Astrocyte (in vitro differentiated cells and primary cell): ENCODE results near the gene SIGLEC9. TPM values are rescaled to one million over a fixed set of nuclear protein-coding genes. Genes with fewer than 3 reads are reported as not detected.

Experiments used
- DNase-seq: peaks from one replicate; pipeline ENCODE4 v3.0.0-alpha.2; 2010; ENCODE audit warnings: low read depth
- FAIRE-seq: peaks from 2 replicates; lab custom pipeline; 2011; peaks lifted over from hg19 to GRCh38; lab: Jason Lieb, UNC
- H2AFZ ChIP-seq: 2 replicates; pipeline ENCODE4 v1.6.0; 2012; ENCODE audit warnings: low read depth, low read length, inconsistent platforms
- H3K27ac ChIP-seq: 2 replicates; pipeline ENCODE4 v1.5.1; 2011; ENCODE audit warnings: low read depth, low read length, inconsistent platforms
- H3K27me3 ChIP-seq: 2 replicates; pipeline ENCODE4 v1.6.0; 2011; ENCODE audit warnings: low read length, inconsistent platforms; ENCODE audit not compliant: insufficient read depth
- H3K36me3 ChIP-seq: 2 replicates; pipeline ENCODE4 v1.5.1; 2011; ENCODE audit warnings: low read length, inconsistent platforms; ENCODE audit not compliant: insufficient read depth
- H3K4me1 ChIP-seq: 2 replicates; pipeline ENCODE4 v1.5.1; 2011; ENCODE audit warnings: low read length, inconsistent platforms; ENCODE audit not compliant: insufficient read depth
- H3K4me2 ChIP-seq: 2 replicates; pipeline ENCODE4 v1.6.0; 2012; ENCODE audit warnings: low read length, inconsistent platforms
- H3K4me3 ChIP-seq: 2 replicates; pipeline ENCODE4 v1.5.1; 2011; ENCODE audit warnings: low read depth, mild to moderate bottlenecking, low read length, inconsistent platforms; ENCODE audit not compliant: insufficient read depth
- H3K79me2 ChIP-seq: 2 replicates; pipeline ENCODE4 v1.6.0; 2012; ENCODE audit warnings: mild to moderate bottlenecking, low read length, inconsistent platforms; ENCODE audit not compliant: insufficient read depth
- H3K9ac ChIP-seq: 2 replicates; pipeline ENCODE4 v1.6.0; 2012; ENCODE audit warnings: mild to moderate bottlenecking, low read length, inconsistent platforms
- H3K9me3 ChIP-seq: 2 replicates; pipeline ENCODE4 v1.5.1; 2012; ENCODE audit warnings: low read depth, mild to moderate bottlenecking, low read length, inconsistent platforms; ENCODE audit not compliant: insufficient read depth
- H4K20me1 ChIP-seq: 2 replicates; pipeline ENCODE4 v1.6.0; 2012; ENCODE audit warnings: low read length, inconsistent platforms; ENCODE audit not compliant: insufficient read depth
- H3K27ac Mint-ChIP-seq: one replicate; pipeline ENCODE4 v1.8.0; 2021; ENCODE audit warnings: mild to moderate bottlenecking, mixed read lengths; ENCODE audit not compliant: unreplicated experiment
- H3K27me3 Mint-ChIP-seq: one replicate; pipeline ENCODE4 v1.8.0; 2021; ENCODE audit warnings: low read depth, mixed read lengths; ENCODE audit not compliant: unreplicated experiment
- H3K36me3 Mint-ChIP-seq: one replicate; pipeline ENCODE4 v1.8.0; 2021; ENCODE audit warnings: low read depth, mixed read lengths; ENCODE audit not compliant: unreplicated experiment
- H3K4me1 Mint-ChIP-seq: one replicate; pipeline ENCODE4 v1.8.0; 2021; ENCODE audit warnings: low read depth, mixed read lengths; ENCODE audit not compliant: unreplicated experiment
- H3K4me3 Mint-ChIP-seq: one replicate; pipeline ENCODE4 v1.8.0; 2021; ENCODE audit warnings: mild to moderate bottlenecking, moderate library complexity, mixed read lengths; ENCODE audit not compliant: unreplicated experiment
- H3K9me3 Mint-ChIP-seq: one replicate; pipeline ENCODE4 v1.8.0; 2021; ENCODE audit warnings: mild to moderate bottlenecking, mixed read lengths; ENCODE audit not compliant: unreplicated experiment
- CTCF ChIP-seq: IDR thresholded peaks from 2 replicates; pipeline ENCODE4 v1.5.1; 2011; ENCODE audit warnings: low read depth, mild to moderate bottlenecking, inconsistent platforms, low read length, moderate library complexity; ENCODE audit not compliant: insufficient read depth
- EZH2 ChIP-seq: IDR thresholded peaks from 2 replicates; pipeline ENCODE4 v1.6.1; 2012; ENCODE audit warnings: mild to moderate bottlenecking, low read length, inconsistent platforms; ENCODE audit not compliant: insufficient read depth
- total RNA-seq: library from RNA; stranded (reverse); gene quantifications from 2 replicates; pipeline ENCODE4 v1.2.1, GENCODE V29; 2021

Gene SIGLEC9
- total RNA-seq, 1 donor from 2014 or later = not detected

GRCh38 chr19:51163257-51163656, 38.6 kb downstream of the SIGLEC9 start:
- Histone ChIP-seq H3K9ac (no peak overlapping the region), H3K27ac (no peak overlapping the region), H3K4me1 (no peaks in the 10 kb centered on the region), H3K4me3 (no peak overlapping the region), H3K4me2 (no peak overlapping the region), H3K27me3 (no peaks in the 10 kb centered on the region), H3K9me3 (no peaks in the 10 kb centered on the region), H3K79me2 (no peaks in the 10 kb centered on the region), H2AFZ (no peak overlapping the region), H4K20me1 (no peaks in the 10 kb centered on the region), H3K36me3 (no peaks in the 10 kb centered on the region)
- Mint-ChIP-seq H3K9me3 (no peaks in the 10 kb centered on the region), H3K4me1 (no peaks in the 10 kb centered on the region), H3K27me3 (peaks cover 13% of the 10 kb centered on the region), H3K4me3 (no peak overlapping the region), H3K36me3 (no peaks in the 10 kb centered on the region), H3K27ac (no peak overlapping the region)
- TF ChIP-seq CTCF (no peak), EZH2 (no peak)
- no peak for DNase-seq
- no peak for FAIRE-seq

- H3K79me2 ChIP-seq = no peaks in the 10 kb centered on the region
- H3K9me3 Mint-ChIP-seq = no peaks in the 10 kb centered on the region
- H3K36me3 ChIP-seq = no peaks in the 10 kb centered on the region
- no peak overlapping the region for H2AFZ ChIP-seq
- no peaks in the 10 kb centered on the region for H3K4me1 Mint-ChIP-seq
- no peak overlapping the region for H3K27ac ChIP-seq
- H3K4me3 ChIP-seq = no peak overlapping the region
- H3K4me2 ChIP-seq = no peak overlapping the region
- no peak overlapping the region for H3K27ac Mint-ChIP-seq
- DNase-seq = no peak
- H3K4me3 Mint-ChIP-seq = no peak overlapping the region
- TF ChIP-seq CTCF (no peak), EZH2 (no peak)
- no peaks in the 10 kb centered on the region for H3K27me3 ChIP-seq
- no peaks in the 10 kb centered on the region for H3K36me3 Mint-ChIP-seq
- no peaks in the 10 kb centered on the region for H3K4me1 ChIP-seq
- H3K27me3 Mint-ChIP-seq = peaks cover 13% of the 10 kb centered on the region
- H3K9me3 ChIP-seq = no peaks in the 10 kb centered on the region
- no peak overlapping the region for H3K9ac ChIP-seq
- FAIRE-seq = no peak
- H4K20me1 ChIP-seq = no peaks in the 10 kb centered on the region
Observed at GRCh38 chr19:51164215-51164614, 39.5 kb downstream of the SIGLEC9 start.

- Mint-ChIP-seq H3K9me3 (no peaks in the 10 kb centered on the region), H3K4me3 (no peak overlapping the region), H3K27me3 (peaks cover 18% of the 10 kb centered on the region), H3K27ac (no peak overlapping the region), H3K36me3 (no peaks in the 10 kb centered on the region), H3K4me1 (no peaks in the 10 kb centered on the region)
- no peaks in the 10 kb centered on the region for H3K4me1 ChIP-seq
- no peaks in the 10 kb centered on the region for H3K36me3 ChIP-seq
- no peaks in the 10 kb centered on the region for H3K9me3 ChIP-seq
- no peaks in the 10 kb centered on the region for H3K79me2 ChIP-seq
- H3K9ac ChIP-seq = no peak overlapping the region
- H4K20me1 ChIP-seq = no peaks in the 10 kb centered on the region
- TF ChIP-seq EZH2 (no peak), CTCF (no peak)
- DNase-seq (no peak), FAIRE-seq (no peak)
- H3K27me3 ChIP-seq = no peaks in the 10 kb centered on the region
- no peak overlapping the region for H3K27ac ChIP-seq
- H3K4me2 ChIP-seq = no peak overlapping the region
- no peak overlapping the region for H3K4me3 ChIP-seq
- no peak overlapping the region for H2AFZ ChIP-seq
Observed at GRCh38 chr19:51166846-51167490, 42.3 kb downstream of the SIGLEC9 start.
